Stomach smooth muscle (tissue), 2 donors: ENCODE data around the gene FA2H.

Experiments used
- H3K27ac ChIP-seq: one replicate; pipeline ENCODE4 v1.7.0; 2013; ENCODE audit warnings: mild to moderate bottlenecking, low read length, inconsistent platforms
- H3K27me3 ChIP-seq, 2 donors: one replicate each; pipeline ENCODE4 v1.7.0; 2013; ENCODE audit warnings: low read length in 2 of 2; ENCODE audit not compliant: insufficient read depth in 2 of 2, control insufficient read depth in 1 of 2
- H3K36me3 ChIP-seq, 2 donors: one replicate each; pipeline ENCODE4 v1.7.0; 2013; ENCODE audit warnings: low read length in 2 of 2; ENCODE audit not compliant: control insufficient read depth in 2 of 2, insufficient read depth in 2 of 2
- H3K4me1 ChIP-seq: one replicate; pipeline ENCODE4 v1.7.0; 2013; ENCODE audit warnings: low read length; ENCODE audit not compliant: control insufficient read depth, insufficient read depth
- H3K4me3 ChIP-seq, 2 donors: one replicate each; pipeline ENCODE4 v1.7.0; 2013; ENCODE audit warnings: low read length in 2 of 2
- H3K9ac ChIP-seq, 2 donors: one replicate each; pipeline ENCODE4 v1.7.0; 2013; ENCODE audit warnings: low read length in 2 of 2, mild to moderate bottlenecking in 1 of 2
- H3K9me3 ChIP-seq, 2 donors: one replicate each; pipeline ENCODE4 v1.7.0; 2013; ENCODE audit warnings: low read length in 2 of 2; ENCODE audit not compliant: control insufficient read depth in 2 of 2
- donor health status: healthy.
- donor health status: Pancreatic carcinoma.

FA2H gene

DNA sequence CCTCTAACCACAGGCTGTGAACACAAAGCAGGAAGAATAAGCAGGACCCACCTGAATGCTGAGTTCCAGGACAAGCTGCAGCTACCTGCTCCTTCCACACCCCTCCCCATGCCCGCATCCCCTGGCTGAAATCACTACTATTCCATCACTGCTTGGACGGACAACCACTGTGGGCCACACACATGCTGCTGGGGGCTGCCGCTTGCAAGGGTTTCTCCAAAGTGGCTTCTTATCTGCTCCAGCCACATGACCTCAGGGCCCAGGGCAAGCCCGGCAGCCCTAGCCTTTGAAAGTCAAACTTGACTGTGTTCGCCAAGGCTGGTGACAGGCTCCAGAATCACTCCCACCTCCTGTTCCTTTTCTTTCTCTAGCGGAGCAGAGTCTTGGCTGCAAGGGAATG lies 18.4 kb downstream of the FA2H start:
- Histone ChIP-seq H3K27me3 (peaks cover 2 to 10% of the 10 kb centered on the region in 2 donors), H3K27ac (no peak overlapping the region), H3K9me3 (no peaks in the 10 kb centered on the region), H3K36me3 (no peaks in the 10 kb centered on the region), H3K4me1 (no peaks in the 10 kb centered on the region), H3K4me3 (no peak overlapping the region), H3K9ac (no peak overlapping the region)

DNA sequence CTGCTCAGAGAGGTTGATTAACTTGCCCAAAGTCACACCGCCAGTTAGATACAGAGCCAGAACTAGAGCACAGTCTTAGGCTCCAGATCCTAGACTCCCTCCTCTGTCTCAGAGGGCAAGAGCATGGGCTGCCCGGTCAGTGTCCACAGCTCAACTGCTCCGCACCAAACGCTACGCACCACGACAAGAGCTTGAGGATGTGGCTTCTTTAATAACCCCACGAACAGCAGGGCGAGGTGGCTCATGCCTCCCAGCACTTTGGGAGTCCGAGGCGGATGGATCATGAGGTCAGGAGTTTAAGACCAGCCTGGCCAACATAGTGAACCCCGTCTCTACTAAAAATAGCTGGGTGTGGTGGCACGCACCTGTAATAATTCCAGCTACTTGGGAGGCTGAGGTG lies 21.4 kb downstream of the FA2H start:
- peaks cover 2 to 8% of the 10 kb centered on the region in 2 donors for H3K27me3 ChIP-seq
- no peak overlapping the region for H3K4me3 ChIP-seq
- no peaks in the 10 kb centered on the region for H3K4me1 ChIP-seq
- H3K9ac ChIP-seq = no peak overlapping the region
- no peak overlapping the region for H3K27ac ChIP-seq
- no peaks in the 10 kb centered on the region for H3K9me3 ChIP-seq
- H3K36me3 ChIP-seq = no peaks in the 10 kb centered on the region

DNA sequence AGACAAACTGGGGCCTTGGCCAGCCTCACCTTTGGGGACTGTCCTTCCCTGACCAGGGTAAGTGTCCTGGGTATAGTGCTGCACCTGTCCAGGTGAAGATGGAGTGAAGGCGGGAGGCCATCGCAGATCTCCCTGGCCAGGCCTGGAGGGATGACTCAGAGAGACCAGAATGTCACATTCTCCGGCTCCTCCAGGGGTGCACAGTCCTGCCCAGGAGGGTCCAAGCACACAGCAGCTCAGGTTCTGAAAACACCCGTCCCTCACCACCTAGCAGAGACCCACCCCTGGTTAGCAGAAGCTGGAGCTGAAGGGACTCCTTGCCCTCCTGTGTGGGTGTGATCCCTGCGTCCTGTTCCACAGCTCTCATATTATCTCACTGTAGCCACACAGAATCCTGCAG lies 21.9 kb downstream of the FA2H start:
- Histone ChIP-seq H3K9me3 (no peaks in the 10 kb centered on the region), H3K27ac (no peak overlapping the region), H3K36me3 (no peaks in the 10 kb centered on the region), H3K4me3 (no peak overlapping the region), H3K27me3 (peaks cover 2 to 8% of the 10 kb centered on the region in 2 donors), H3K4me1 (no peaks in the 10 kb centered on the region), H3K9ac (no peak overlapping the region)

DNA sequence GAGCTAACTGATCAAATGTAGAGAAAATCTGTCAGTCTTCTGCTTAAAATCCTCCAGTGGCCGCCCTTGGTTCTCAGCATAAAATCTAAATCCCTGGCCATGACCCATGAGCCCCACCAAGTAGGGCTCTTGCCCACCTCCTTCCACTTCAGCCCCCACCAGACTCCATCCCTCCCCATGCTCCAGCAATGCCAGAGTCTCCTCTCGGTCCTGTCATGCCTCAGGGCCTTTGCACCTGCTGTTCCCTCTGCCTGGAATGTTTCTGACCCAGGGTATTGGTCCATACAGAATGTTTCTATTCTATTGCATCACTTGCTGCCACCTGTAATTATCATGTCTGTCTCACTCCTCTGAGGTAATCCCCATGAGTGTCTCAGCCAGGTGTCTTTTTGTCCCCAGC lies 22.4 kb downstream of the FA2H start:
- Histone ChIP-seq H3K36me3 (no peaks in the 10 kb centered on the region), H3K4me3 (no peak overlapping the region), H3K4me1 (peaks cover 2% of the 10 kb centered on the region), H3K9ac (no peak overlapping the region), H3K27ac (no peak overlapping the region), H3K9me3 (no peaks in the 10 kb centered on the region), H3K27me3 (peaks cover 2 to 8% of the 10 kb centered on the region in 2 donors)

DNA sequence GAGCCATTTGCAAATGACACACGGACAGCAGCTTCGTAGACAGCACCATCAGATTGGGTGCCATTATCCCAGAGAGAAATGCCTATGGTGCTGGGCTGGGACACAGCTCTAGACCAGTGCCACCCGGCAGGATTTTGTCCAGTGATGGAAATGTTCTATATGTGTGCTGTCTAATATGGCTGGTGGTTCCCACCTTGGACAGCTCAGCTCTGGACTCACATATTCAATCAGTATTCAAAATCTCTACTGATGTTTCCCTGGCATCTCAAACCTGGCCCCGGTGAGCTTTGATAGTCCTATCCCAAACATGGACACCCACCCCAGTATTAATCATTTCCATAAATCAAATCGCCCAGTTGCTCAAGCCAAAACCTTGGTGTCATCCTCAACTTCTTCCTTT lies 23.0 kb downstream of the FA2H start:
- H3K36me3 ChIP-seq = no peaks in the 10 kb centered on the region
- no peak overlapping the region for H3K9ac ChIP-seq
- no peaks in the 10 kb centered on the region for H3K9me3 ChIP-seq
- H3K4me1 ChIP-seq = peaks cover 2% of the 10 kb centered on the region
- H3K4me3 ChIP-seq = no peak overlapping the region
- H3K27me3 ChIP-seq = peaks cover 2 to 8% of the 10 kb centered on the region in 2 donors
- H3K27ac ChIP-seq = no peak overlapping the region

DNA sequence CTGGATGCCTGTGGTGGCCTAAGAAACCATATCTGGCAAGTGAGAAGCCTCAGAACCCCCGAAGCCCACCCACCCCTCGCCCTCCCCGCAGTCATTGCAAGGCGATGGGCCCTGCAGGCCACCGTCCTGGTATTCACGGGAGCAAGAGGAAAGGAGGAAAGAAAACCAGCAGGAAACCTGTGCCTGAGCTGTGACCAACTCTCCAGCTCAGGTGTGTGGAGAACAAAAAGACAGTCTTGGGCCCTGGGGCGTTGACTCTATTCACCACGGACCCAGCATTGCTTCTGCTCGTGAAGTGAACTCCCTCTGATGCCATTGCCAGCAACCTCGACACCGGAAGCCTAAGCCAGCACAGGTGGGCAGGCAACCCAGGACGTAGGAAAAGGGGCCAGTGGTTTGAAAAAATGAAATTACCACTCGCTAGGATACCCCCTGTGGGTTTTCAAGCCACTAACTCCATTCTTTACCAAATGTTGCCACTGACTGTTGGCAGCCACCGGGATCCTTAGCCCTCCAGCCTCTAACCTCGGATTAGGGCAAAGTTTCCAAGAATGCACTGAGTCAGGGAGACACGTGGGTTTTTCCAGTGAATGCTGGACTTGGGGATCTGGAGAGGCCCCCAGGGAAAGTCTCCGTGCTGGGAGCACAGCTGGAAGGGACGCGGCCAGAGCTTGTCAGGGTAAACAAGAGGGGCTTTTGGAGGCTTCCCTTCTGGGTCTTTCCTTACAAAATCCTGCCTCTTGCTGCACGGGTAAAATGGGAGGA lies 25.1 kb downstream of the FA2H start:
- Histone ChIP-seq H3K36me3 (no peaks in the 10 kb centered on the region), H3K9ac (no peak overlapping the region), H3K4me3 (no peak overlapping the region), H3K27me3 (peaks cover 2 to 8% of the 10 kb centered on the region in 2 donors), H3K4me1 (peaks cover 2% of the 10 kb centered on the region), H3K27ac (no peak overlapping the region), H3K9me3 (no peaks in the 10 kb centered on the region)

DNA sequence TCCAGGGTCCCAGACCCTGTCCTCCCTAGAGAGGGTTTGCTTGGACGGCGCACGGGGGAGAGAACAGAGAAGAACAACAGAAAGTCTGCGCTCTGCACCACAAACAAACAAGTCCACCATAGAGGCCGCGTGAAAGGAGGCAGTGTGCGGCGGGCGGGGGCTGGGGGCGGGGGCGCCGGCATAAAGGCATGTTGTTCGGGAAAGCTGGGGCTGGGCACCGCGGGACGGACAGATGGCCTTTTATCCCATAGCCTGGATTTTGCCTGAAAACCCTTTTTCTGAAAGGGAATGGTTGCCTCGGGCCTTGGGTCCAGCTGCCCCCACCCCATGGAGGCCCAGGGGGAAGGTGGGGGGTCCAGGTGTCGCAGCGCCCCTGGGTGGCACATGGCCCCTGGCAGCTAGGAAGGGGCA lies 26.0 kb downstream of the FA2H start:
- Histone ChIP-seq H3K4me1 (peaks cover 9% of the 10 kb centered on the region), H3K9me3 (no peaks in the 10 kb centered on the region), H3K4me3 (no peak overlapping the region), H3K9ac (no peak overlapping the region), H3K36me3 (no peaks in the 10 kb centered on the region), H3K27ac (no peak overlapping the region), H3K27me3 (peaks cover 2 to 8% of the 10 kb centered on the region in 2 donors)

DNA sequence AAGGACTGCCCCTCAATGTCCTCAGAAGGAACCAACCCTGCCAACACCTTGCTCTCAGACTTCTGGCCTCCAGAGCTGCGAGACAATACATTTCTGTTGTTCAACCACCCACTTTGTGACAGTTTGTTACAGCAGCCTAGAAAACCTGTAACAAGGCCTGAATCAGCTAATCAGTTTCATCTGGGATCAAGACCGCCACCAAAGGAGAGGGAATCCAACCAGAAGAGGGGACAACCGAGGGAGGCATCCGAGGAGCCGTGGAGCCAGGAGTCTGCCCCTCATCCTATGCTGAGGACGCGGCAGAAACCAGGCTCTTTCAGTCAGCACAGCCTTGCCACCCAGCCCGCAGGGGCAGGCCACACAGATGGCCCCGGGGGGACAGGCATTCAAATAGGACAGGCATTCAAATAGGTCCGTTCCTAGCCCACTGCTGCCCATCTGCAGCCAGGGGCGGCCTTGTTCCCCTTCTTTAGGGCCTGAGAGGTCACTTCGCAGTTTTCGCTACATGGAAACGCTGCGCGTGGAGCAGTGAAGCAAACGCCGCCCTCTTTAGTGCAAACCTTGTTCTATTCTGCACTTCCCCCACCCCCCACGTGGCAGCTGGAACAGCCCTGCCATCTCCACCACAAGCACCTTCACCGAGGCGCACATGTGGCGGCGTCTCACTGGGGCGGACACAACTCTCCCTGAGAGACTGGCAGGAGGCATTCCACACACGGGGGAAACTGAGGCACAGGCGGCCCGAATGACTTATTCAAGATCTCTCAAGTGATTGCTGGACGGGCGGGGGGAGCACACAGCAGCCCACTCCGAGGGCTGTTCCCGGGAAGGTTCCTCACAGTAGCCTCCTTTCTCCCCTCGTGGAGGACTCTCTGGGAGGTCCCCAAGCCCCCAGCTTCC lies 26.7 kb downstream of the FA2H start:
- H3K27ac ChIP-seq = no peak overlapping the region
- no peaks in the 10 kb centered on the region for H3K9me3 ChIP-seq
- peaks cover 13% of the 10 kb centered on the region for H3K4me1 ChIP-seq
- H3K9ac ChIP-seq = no peak overlapping the region
- H3K36me3 ChIP-seq = no peaks in the 10 kb centered on the region
- H3K4me3 ChIP-seq = no peak overlapping the region
- H3K27me3 ChIP-seq = peaks cover 2 to 9% of the 10 kb centered on the region in 2 donors

DNA sequence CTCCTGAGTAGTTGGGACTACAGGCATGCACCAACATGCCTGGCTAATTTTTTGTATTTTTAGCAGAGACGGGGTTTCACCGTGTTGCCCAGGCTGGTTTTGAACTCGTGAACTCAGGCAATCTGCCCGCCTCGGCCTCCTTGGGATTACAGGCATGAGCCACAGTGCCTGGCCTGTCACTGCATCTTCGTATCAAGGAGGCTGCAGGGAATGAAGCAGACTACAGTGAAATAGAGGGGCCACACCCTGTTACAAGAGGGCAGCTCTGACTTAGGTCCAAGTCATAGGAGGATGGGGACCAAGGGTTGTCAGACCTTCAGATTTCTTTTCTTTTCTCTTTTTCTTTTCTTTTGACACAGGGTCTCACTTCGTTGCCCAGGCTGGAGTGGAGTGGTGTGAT lies 28.7 kb downstream of the FA2H start:
- Histone ChIP-seq H3K27me3 (peaks cover 0 to 2% of the 10 kb centered on the region in 2 donors), H3K4me3 (no peak overlapping the region), H3K4me1 (peaks cover 15% of the 10 kb centered on the region), H3K9ac (no peak overlapping the region), H3K36me3 (no peaks in the 10 kb centered on the region), H3K9me3 (no peaks in the 10 kb centered on the region), H3K27ac (no peak overlapping the region)

DNA sequence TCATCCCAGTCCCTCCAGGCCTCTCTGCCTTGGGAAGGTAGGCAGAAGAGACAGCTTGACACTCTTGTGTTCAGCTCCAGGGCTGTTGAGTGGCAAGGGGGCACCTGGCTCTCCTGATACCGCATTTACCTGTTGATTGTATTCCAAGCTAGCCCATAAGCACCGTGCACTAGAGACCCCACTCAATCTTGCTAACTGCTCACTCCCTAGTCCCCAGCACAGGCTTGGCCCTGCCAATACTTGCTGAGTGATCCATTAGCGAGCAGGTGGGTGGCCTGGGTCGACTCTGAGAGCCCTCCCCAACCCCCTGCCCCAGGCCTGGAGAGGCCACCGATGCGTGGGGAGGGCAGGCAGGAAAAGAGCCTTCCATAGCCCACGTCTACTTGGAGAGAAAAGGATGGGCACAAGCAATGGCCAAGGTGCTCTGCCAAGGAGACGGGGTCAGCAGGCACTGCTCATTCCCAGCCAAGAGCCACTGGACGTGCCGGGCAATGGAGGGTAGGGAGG lies 29.5 kb downstream of the FA2H start:
- H3K36me3 ChIP-seq = no peaks in the 10 kb centered on the region
- no peaks in the 10 kb centered on the region for H3K9me3 ChIP-seq
- peaks cover 18% of the 10 kb centered on the region for H3K4me1 ChIP-seq
- H3K27ac ChIP-seq = no peak overlapping the region
- H3K9ac ChIP-seq = no peak overlapping the region
- H3K4me3 ChIP-seq = no peak overlapping the region
- peaks cover 0 to 2% of the 10 kb centered on the region in 2 donors for H3K27me3 ChIP-seq
